ENCODE results near the gene RPL13A. TPM values are rescaled to one million over a fixed set of nuclear protein-coding genes. Genes with fewer than 3 reads are reported as not detected.

Gene RPL13A
- total and polyA plus RNA-seq, 9 of the 15 experiments (the other 6 are each of a cell fraction or from before 2014, with no cell fraction given): 1,744 to 5,482 (median 2,949) TPM

- TF ChIP-seq, protein P1, sequence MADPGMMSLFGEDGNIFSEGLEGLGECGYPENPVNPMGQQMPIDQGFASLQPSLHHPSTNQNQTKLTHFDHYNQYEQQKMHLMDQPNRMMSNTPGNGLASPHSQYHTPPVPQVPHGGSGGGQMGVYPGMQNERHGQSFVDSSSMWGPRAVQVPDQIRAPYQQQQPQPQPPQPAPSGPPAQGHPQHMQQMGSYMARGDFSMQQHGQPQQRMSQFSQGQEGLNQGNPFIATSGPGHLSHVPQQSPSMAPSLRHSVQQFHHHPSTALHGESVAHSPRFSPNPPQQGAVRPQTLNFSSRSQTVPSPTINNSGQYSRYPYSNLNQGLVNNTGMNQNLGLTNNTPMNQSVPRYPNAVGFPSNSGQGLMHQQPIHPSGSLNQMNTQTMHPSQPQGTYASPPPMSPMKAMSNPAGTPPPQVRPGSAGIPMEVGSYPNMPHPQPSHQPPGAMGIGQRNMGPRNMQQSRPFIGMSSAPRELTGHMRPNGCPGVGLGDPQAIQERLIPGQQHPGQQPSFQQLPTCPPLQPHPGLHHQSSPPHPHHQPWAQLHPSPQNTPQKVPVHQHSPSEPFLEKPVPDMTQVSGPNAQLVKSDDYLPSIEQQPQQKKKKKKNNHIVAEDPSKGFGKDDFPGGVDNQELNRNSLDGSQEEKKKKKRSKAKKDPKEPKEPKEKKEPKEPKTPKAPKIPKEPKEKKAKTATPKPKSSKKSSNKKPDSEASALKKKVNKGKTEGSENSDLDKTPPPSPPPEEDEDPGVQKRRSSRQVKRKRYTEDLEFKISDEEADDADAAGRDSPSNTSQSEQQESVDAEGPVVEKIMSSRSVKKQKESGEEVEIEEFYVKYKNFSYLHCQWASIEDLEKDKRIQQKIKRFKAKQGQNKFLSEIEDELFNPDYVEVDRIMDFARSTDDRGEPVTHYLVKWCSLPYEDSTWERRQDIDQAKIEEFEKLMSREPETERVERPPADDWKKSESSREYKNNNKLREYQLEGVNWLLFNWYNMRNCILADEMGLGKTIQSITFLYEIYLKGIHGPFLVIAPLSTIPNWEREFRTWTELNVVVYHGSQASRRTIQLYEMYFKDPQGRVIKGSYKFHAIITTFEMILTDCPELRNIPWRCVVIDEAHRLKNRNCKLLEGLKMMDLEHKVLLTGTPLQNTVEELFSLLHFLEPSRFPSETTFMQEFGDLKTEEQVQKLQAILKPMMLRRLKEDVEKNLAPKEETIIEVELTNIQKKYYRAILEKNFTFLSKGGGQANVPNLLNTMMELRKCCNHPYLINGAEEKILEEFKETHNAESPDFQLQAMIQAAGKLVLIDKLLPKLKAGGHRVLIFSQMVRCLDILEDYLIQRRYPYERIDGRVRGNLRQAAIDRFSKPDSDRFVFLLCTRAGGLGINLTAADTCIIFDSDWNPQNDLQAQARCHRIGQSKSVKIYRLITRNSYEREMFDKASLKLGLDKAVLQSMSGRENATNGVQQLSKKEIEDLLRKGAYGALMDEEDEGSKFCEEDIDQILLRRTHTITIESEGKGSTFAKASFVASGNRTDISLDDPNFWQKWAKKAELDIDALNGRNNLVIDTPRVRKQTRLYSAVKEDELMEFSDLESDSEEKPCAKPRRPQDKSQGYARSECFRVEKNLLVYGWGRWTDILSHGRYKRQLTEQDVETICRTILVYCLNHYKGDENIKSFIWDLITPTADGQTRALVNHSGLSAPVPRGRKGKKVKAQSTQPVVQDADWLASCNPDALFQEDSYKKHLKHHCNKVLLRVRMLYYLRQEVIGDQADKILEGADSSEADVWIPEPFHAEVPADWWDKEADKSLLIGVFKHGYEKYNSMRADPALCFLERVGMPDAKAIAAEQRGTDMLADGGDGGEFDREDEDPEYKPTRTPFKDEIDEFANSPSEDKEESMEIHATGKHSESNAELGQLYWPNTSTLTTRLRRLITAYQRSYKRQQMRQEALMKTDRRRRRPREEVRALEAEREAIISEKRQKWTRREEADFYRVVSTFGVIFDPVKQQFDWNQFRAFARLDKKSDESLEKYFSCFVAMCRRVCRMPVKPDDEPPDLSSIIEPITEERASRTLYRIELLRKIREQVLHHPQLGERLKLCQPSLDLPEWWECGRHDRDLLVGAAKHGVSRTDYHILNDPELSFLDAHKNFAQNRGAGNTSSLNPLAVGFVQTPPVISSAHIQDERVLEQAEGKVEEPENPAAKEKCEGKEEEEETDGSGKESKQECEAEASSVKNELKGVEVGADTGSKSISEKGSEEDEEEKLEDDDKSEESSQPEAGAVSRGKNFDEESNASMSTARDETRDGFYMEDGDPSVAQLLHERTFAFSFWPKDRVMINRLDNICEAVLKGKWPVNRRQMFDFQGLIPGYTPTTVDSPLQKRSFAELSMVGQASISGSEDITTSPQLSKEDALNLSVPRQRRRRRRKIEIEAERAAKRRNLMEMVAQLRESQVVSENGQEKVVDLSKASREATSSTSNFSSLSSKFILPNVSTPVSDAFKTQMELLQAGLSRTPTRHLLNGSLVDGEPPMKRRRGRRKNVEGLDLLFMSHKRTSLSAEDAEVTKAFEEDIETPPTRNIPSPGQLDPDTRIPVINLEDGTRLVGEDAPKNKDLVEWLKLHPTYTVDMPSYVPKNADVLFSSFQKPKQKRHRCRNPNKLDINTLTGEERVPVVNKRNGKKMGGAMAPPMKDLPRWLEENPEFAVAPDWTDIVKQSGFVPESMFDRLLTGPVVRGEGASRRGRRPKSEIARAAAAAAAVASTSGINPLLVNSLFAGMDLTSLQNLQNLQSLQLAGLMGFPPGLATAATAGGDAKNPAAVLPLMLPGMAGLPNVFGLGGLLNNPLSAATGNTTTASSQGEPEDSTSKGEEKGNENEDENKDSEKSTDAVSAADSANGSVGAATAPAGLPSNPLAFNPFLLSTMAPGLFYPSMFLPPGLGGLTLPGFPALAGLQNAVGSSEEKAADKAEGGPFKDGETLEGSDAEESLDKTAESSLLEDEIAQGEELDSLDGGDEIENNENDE (IDR thresholded peaks at IDR 0.05; ENCODE audit: low read depth, low read length): no peak
- TF ChIP-seq CCAR2 (IDR thresholded peaks at IDR 0.05; ENCODE audit: low read depth, low read length) (no peak), MCM5 (IDR thresholded peaks at IDR 0.05; ENCODE audit: low read depth) (no peak), RB1 (IDR thresholded peaks at IDR 0.05; ENCODE audit: low read depth) (peak; percentile 56; the same call in 1 of the 2 replicates), MTA2 (IDR thresholded peaks at IDR 0.05; ENCODE audit: low read depth) (no peak), RBM25 (IDR thresholded peaks at IDR 0.05; ENCODE audit: low read depth, low read length, severe bottlenecking) (peak; percentile 35), E4F1 (CRISPR knock-in tag; IDR thresholded peaks at IDR 0.05; ENCODE audit: borderline replicate concordance) (no peak), NCOR1 (IDR thresholded peaks at IDR 0.05) (no peak; the same call in 1 of the 2 replicates), STAT5B (CRISPR knock-in tag; IDR thresholded peaks at IDR 0.05) (no peak), RUNX1 (IDR thresholded peaks at IDR 0.05; ENCODE audit: low read depth) (no peak), TSC22D4 (tag; IDR thresholded peaks at IDR 0.05) (no peak), STAT5A (IDR thresholded peaks at IDR 0.05; ENCODE audit: borderline replicate concordance, low read length) (no peak), PHF21A (IDR thresholded peaks at IDR 0.05; ENCODE audit: borderline replicate concordance, low read depth) (no peak)
- TF ChIP-seq, protein P2, sequence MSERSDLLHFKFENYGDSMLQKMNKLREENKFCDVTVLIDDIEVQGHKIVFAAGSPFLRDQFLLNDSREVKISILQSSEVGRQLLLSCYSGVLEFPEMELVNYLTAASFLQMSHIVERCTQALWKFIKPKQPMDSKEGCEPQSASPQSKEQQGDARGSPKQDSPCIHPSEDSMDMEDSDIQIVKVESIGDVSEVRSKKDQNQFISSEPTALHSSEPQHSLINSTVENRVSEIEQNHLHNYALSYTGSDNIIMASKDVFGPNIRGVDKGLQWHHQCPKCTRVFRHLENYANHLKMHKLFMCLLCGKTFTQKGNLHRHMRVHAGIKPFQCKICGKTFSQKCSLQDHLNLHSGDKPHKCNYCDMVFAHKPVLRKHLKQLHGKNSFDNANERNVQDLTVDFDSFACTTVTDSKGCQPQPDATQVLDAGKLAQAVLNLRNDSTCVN (CRISPR knock-in tag; IDR thresholded peaks at IDR 0.05): no peak
Observed at GRCh38 chr19:49453013-49453756, 34.2 kb upstream of the RPL13A start, which contains the start of gene ALDH16A1 (continued).
